Parathyroid adenoma (tissue), 2 donors: Measurements from ENCODE around the gene TRMU.

Source experiments
- H2AFZ ChIP-seq: fragments of 300-600 bp; sonication (generic); one replicate; pipeline ENCODE4 v1.7.0; 2017; ENCODE audit warnings: antibody characterized with exemption, mild to moderate bottlenecking
- H3K27ac ChIP-seq: fragments of 300-600 bp; sonication (generic); one replicate; pipeline ENCODE4 v1.7.0; 2017
- H3K27me3 ChIP-seq: fragments of 300-600 bp; sonication (generic); one replicate; pipeline ENCODE4 v1.7.0; 2017; ENCODE audit warnings: low read length; ENCODE audit not compliant: control insufficient read depth, insufficient read depth
- H3K36me3 ChIP-seq: fragments of 300-600 bp; sonication (generic); one replicate; pipeline ENCODE4 v1.7.0; 2017; ENCODE audit warnings: low read length; ENCODE audit not compliant: control insufficient read depth, insufficient read depth
- H3K4me1 ChIP-seq: fragments of 300-600 bp; sonication (generic); one replicate; pipeline ENCODE4 v1.7.0; 2017; ENCODE audit warnings: control low read depth
- H3K4me2 ChIP-seq: fragments of 300-600 bp; sonication (generic); one replicate; pipeline ENCODE4 v1.7.0; 2017; ENCODE audit warnings: low read length
- H3K4me3 ChIP-seq: fragments of 300-600 bp; sonication (generic); one replicate; pipeline ENCODE4 v1.7.0; 2017; ENCODE audit warnings: low read depth, low read length
- H3K79me2 ChIP-seq: fragments of 300-600 bp; sonication (generic); one replicate; pipeline ENCODE4 v1.7.0; 2017; ENCODE audit warnings: control low read depth
- H3K9ac ChIP-seq: fragments of 300-600 bp; sonication (generic); one replicate; pipeline ENCODE4 v1.7.0; 2017; ENCODE audit warnings: mild to moderate bottlenecking
- H3K9me3 ChIP-seq: fragments of 300-600 bp; sonication (generic); one replicate; pipeline ENCODE4 v1.7.0; 2017; ENCODE audit warnings: low read length; ENCODE audit not compliant: control insufficient read depth
- CTCF ChIP-seq: fragments of 300-600 bp; sonication (generic); IDR thresholded peaks from one replicate; pipeline ENCODE4 v1.7.0; 2017; ENCODE audit warnings: antibody characterized with exemption, mild to moderate bottlenecking
- donor health status: primary hyperparathyroidism.

The TRMU gene

GRCh38 chr22:46405901-46406300 lies 70.4 kb downstream of the TRMU start:
- H3K27ac ChIP-seq, result no peak overlapping the region
- no peak overlapping the region for H3K9ac ChIP-seq
- no peak overlapping the region for H3K4me2 ChIP-seq
- no peak overlapping the region for H2AFZ ChIP-seq
- H3K4me3 ChIP-seq, result no peak overlapping the region
- no peaks in the 10 kb centered on the region for H3K27me3 ChIP-seq
- H3K79me2 ChIP-seq, result no peaks in the 10 kb centered on the region
- no peaks in the 10 kb centered on the region for H3K36me3 ChIP-seq
- no peaks in the 10 kb centered on the region for H3K4me1 ChIP-seq
- H3K9me3 ChIP-seq, result no peaks in the 10 kb centered on the region
- no peak for TF ChIP-seq CTCF

GRCh38 chr22:46406349-46406748 lies 70.8 kb downstream of the TRMU start:
- H3K27ac ChIP-seq, result no peak overlapping the region
- H3K4me3 ChIP-seq, result no peak overlapping the region
- no peak overlapping the region for H3K4me2 ChIP-seq
- H3K79me2 ChIP-seq, result no peaks in the 10 kb centered on the region
- no peaks in the 10 kb centered on the region for H3K36me3 ChIP-seq
- no peaks in the 10 kb centered on the region for H3K9me3 ChIP-seq
- no peak for TF ChIP-seq CTCF
- no peaks in the 10 kb centered on the region for H3K4me1 ChIP-seq
- no peak overlapping the region for H3K9ac ChIP-seq
- no peak overlapping the region for H2AFZ ChIP-seq
- H3K27me3 ChIP-seq, result no peaks in the 10 kb centered on the region

- H3K9ac ChIP-seq, result no peak overlapping the region
- no peak overlapping the region for H3K4me3 ChIP-seq
- no peaks in the 10 kb centered on the region for H3K4me1 ChIP-seq
- no peaks in the 10 kb centered on the region for H3K79me2 ChIP-seq
- no peak overlapping the region for H2AFZ ChIP-seq
- H3K27me3 ChIP-seq, result no peaks in the 10 kb centered on the region
- TF ChIP-seq CTCF, result no peak
- no peak overlapping the region for H3K4me2 ChIP-seq
- no peaks in the 10 kb centered on the region for H3K9me3 ChIP-seq
- no peaks in the 10 kb centered on the region for H3K36me3 ChIP-seq
- no peak overlapping the region for H3K27ac ChIP-seq
Measured at GRCh38 chr22:46406791-46407190, 71.3 kb downstream of the TRMU start.
